GM12874 (cell line): ENCODE measurements around the gene FADS2.

Experiments used
- CTCF ChIP-seq: IDR thresholded peaks from 2 replicates; pipeline ENCODE4 v1.5.1; 2011; ENCODE audit warnings: low read depth, mild to moderate bottlenecking, control low read depth, low read length, moderate library complexity; ENCODE audit not compliant: insufficient read depth

FADS2 gene

GRCh38 chr11:61841636-61842527 is 13.8 kb downstream of the FADS2 start:
- no peak for TF ChIP-seq CTCF

GRCh38 chr11:61842528-61842820 is 14.4 kb downstream of the FADS2 start:
- TF ChIP-seq CTCF: no peak

GRCh38 chr11:61844909-61845565 is 16.9 kb downstream of the FADS2 start:
- no peak for TF ChIP-seq CTCF

GRCh38 chr11:61846362-61847020 is 18.4 kb downstream of the FADS2 start:
- no peak for TF ChIP-seq CTCF

- no peak for TF ChIP-seq CTCF
Measured at GRCh38 chr11:61847914-61848581, 19.9 kb downstream of the FADS2 start.

GRCh38 chr11:61848631-61849030 is 20.5 kb downstream of the FADS2 start:
- no peak for TF ChIP-seq CTCF

GRCh38 chr11:61850687-61851086 is 22.6 kb downstream of the FADS2 start:
- no peak for TF ChIP-seq CTCF
